ENCODE data around the gene FAM219A.
"Not testable (repeated sequence)": the region's sequence is repeated elsewhere in the genome, so short reads cannot be mapped to it uniquely, and the experiment has no call there.

The FAM219A gene

GRCh38 chr9:34485822-34486221, 27.5 kb upstream of the FAM219A start:
- TF ChIP-seq CTCF (IDR thresholded peaks at IDR 0.05; ENCODE audit: extremely low read depth, missing control alignments): no peak
- DNase-seq (ENCODE audit: low spot score): no peak

- no peak for TF ChIP-seq CTCF (IDR thresholded peaks at IDR 0.05; ENCODE audit: extremely low read depth, missing control alignments)
- DNase-seq (ENCODE audit: low spot score): no peak
Observed at GRCh38 chr9:34484678-34485077, 26.3 kb upstream of the FAM219A start.

- DNase-seq (ENCODE audit: low spot score): not testable (repeated sequence)
Observed at GRCh38 chr9:34482746-34483145, 24.4 kb upstream of the FAM219A start.

GRCh38 chr9:34481620-34482019, 23.2 kb upstream of the FAM219A start:
- not testable (repeated sequence) for DNase-seq (ENCODE audit: low spot score)

GRCh38 chr9:34479431-34479866, 21.1 kb upstream of the FAM219A start:
- no peak for DNase-seq (ENCODE audit: low spot score)
- no peak for TF ChIP-seq CTCF (IDR thresholded peaks at IDR 0.05; ENCODE audit: extremely low read depth, missing control alignments)

GRCh38 chr9:34477541-34477940, 19.2 kb upstream of the FAM219A start:
- TF ChIP-seq CTCF (IDR thresholded peaks at IDR 0.05; ENCODE audit: extremely low read depth, missing control alignments): no peak
- DNase-seq (ENCODE audit: low spot score): no peak

GRCh38 chr9:34475097-34475496, 16.7 kb upstream of the FAM219A start:
- no peak for DNase-seq (ENCODE audit: low spot score)
- TF ChIP-seq CTCF (IDR thresholded peaks at IDR 0.05; ENCODE audit: extremely low read depth, missing control alignments): no peak

- TF ChIP-seq CTCF (IDR thresholded peaks at IDR 0.05; ENCODE audit: extremely low read depth, missing control alignments): no peak
- no peak for DNase-seq (ENCODE audit: low spot score)
Observed at GRCh38 chr9:34465468-34465867, 7.1 kb upstream of the FAM219A start.

GRCh38 chr9:34464571-34464970, 6.2 kb upstream of the FAM219A start:
- TF ChIP-seq CTCF (IDR thresholded peaks at IDR 0.05; ENCODE audit: extremely low read depth, missing control alignments): no peak

More at GRCh38 chr9:34464571-34464970, 6.2 kb upstream of the FAM219A start:
- DNase-seq (ENCODE audit: low spot score): no peak

Data from GM20000 (cell line).